SK-N-SH (cell line): ENCODE data around the gene MAP2K7. TPM values are rescaled to one million over a fixed set of nuclear protein-coding genes. Genes with fewer than 3 reads are reported as not detected.

Experiments
- CTCF ChIA-PET: fragments of 300-600, 350-600 bp; formaldehyde crosslinking; extraction: SDS; loops from one replicate; lab custom pipeline; 2021; lab: Yijun Ruan, JAX
- POLR2A ChIA-PET: fragments of 350-600 bp; sonication (Branson Sonifier 250); formaldehyde crosslinking; extraction: SDS; loops from one replicate; lab custom pipeline; 2020; ENCODE audit warnings: antibody characterized with exemption, inconsistent platforms; lab: Yijun Ruan, JAX
- DNase-seq: peaks from one replicate; pipeline ENCODE4 v3.0.0; 2012
- H2AFZ ChIP-seq: fragments of 200-600 bp; sonication (generic); 2 replicates; pipeline ENCODE4 v1.8.1; 2016; ENCODE audit warnings: antibody characterized with exemption, mild to moderate bottlenecking, low read depth
- H3F3A ChIP-seq: fragments of 200-600 bp; sonication (generic); replicated peaks from 2 replicates; pipeline ENCODE3; 2016; ENCODE audit warnings: antibody characterized with exemption, mild to moderate bottlenecking; ENCODE audit not compliant: insufficient read depth
- H3K27ac ChIP-seq, 2 experiments: fragments of 200-500 bp in 1 of 2; fragments of 200-600 bp in 1 of 2; sonication (Bioruptor generic) in 1 of 2; sonication (generic), shearing (Covaris generic) in 1 of 2; 2 replicates each; pipeline versions ENCODE4 v1.5.1 to v1.6.1; 2014 to 2016; ENCODE audit warnings: low read depth in 2 of 2, inconsistent platforms in 1 of 2, low read length in 1 of 2, mild to moderate bottlenecking in 1 of 2, mixed read lengths in 1 of 2
- H3K27me3 ChIP-seq: fragments of 200-600 bp; sonication (generic), shearing (Covaris generic); 2 replicates; pipeline ENCODE4 v1.6.1; 2016; ENCODE audit warnings: mixed run types; ENCODE audit not compliant: insufficient read depth
- H3K36me3 ChIP-seq, 2 experiments: fragments of 200-500 bp in 1 of 2; fragments of 200-600 bp in 1 of 2; sonication (Bioruptor generic) in 1 of 2; sonication (generic) in 1 of 2; replicated peaks in 1 of 2; 2 replicates each; pipeline versions ENCODE3 to v1.5.1; 2014 to 2016; ENCODE audit warnings: low read length in 1 of 2, mild to moderate bottlenecking in 1 of 2; ENCODE audit not compliant: insufficient read depth in 2 of 2, control insufficient read depth in 1 of 2
- H3K4me1 ChIP-seq, 2 experiments: fragments of 200-500 bp in 1 of 2; fragments of 200-600 bp in 1 of 2; sonication (Bioruptor generic) in 1 of 2; sonication (generic), shearing (Covaris generic) in 1 of 2; 2 replicates each; pipeline versions ENCODE4 v1.5.1 to v1.6.1; 2014 to 2016; ENCODE audit warnings: low read depth in 1 of 2, low read length in 1 of 2, mixed run types in 1 of 2; ENCODE audit not compliant: insufficient read depth in 2 of 2, control insufficient read depth in 1 of 2
- H3K4me2 ChIP-seq: fragments of 200-600 bp; sonication (generic), shearing (Covaris generic); 2 replicates; pipeline ENCODE4 v1.6.1; 2017; ENCODE audit warnings: mixed run types
- H3K4me3 ChIP-seq, 2 experiments: fragments of 200-500 bp in 1 of 2; fragments of 200-600 bp in 1 of 2; sonication (Bioruptor generic) in 1 of 2; sonication (generic), shearing (Covaris generic) in 1 of 2; 2 replicates each; pipeline versions ENCODE4 v1.5.1 to v1.8.1; 2014 to 2016; ENCODE audit warnings: low read depth in 2 of 2, inconsistent platforms in 1 of 2, low read length in 1 of 2, mild to moderate bottlenecking in 1 of 2, mixed read lengths in 1 of 2, moderate library complexity in 1 of 2
- H3K79me2 ChIP-seq: fragments of 200-600 bp; sonication (generic); 2 replicates; pipeline ENCODE4 v1.8.1; 2017; ENCODE audit warnings: mild to moderate bottlenecking; ENCODE audit not compliant: insufficient read depth
- H3K9ac ChIP-seq: fragments of 200-600 bp; sonication (generic); 2 replicates; pipeline ENCODE4 v1.6.1; 2017; ENCODE audit warnings: mixed run types
- H3K9me2 ChIP-seq: fragments of 200-600 bp; sonication (generic); 2 replicates; pipeline ENCODE4 v1.6.1; 2017; ENCODE audit warnings: mixed run types
- H3K9me3 ChIP-seq: fragments of 200-600 bp; sonication (generic); 2 replicates; pipeline ENCODE4 v1.6.1; 2017; ENCODE audit warnings: mixed run types, mild to moderate bottlenecking, moderate library complexity
- H4K20me1 ChIP-seq: fragments of 200-600 bp; sonication (generic); 2 replicates; pipeline ENCODE4 v1.6.1; 2017; ENCODE audit warnings: mild to moderate bottlenecking, mixed run types; ENCODE audit not compliant: insufficient read depth
- CHD2 ChIP-seq: fragments of 150-350 bp; IDR thresholded peaks from 2 replicates; pipeline ENCODE4 v1.6.1; 2018; ENCODE audit warnings: low read length; ENCODE audit not compliant: partially characterized antibody
- ELF1 ChIP-seq: IDR thresholded peaks from 2 replicates; pipeline ENCODE4 v1.4.0; 2012
- FOXM1 ChIP-seq: IDR thresholded peaks from 2 replicates; pipeline ENCODE4 v1.4.0; 2012; ENCODE audit warnings: low read depth, mild to moderate bottlenecking
- GATA2 ChIP-seq: sonication (generic); formaldehyde crosslinking; IDR thresholded peaks from 2 replicates; pipeline ENCODE4 v1.5.0; 2020; ENCODE audit warnings: mild to moderate bottlenecking, missing genetic modification reagents
- IRF3 ChIP-seq: fragments of 150-350 bp; IDR thresholded peaks from 2 replicates; pipeline ENCODE4 v1.6.1; 2016; ENCODE audit warnings: mild to moderate bottlenecking, low read depth, low read length
- MEF2A ChIP-seq: IDR thresholded peaks from 2 replicates; pipeline ENCODE4 v1.4.0; 2012; ENCODE audit warnings: low read depth, borderline replicate concordance
- MXI1 ChIP-seq: IDR thresholded peaks from 2 replicates; pipeline ENCODE4 v1.6.1; 2012; ENCODE audit warnings: mild to moderate bottlenecking, low read depth, low read length, improper control_type of control experiment
- NRF1 ChIP-seq: IDR thresholded peaks from 2 replicates; pipeline ENCODE4 v1.6.1; 2012; ENCODE audit warnings: low read depth, mild to moderate bottlenecking, low read length
- POLR2AphosphoS5 ChIP-seq: IDR thresholded peaks from 2 replicates; pipeline ENCODE4 v1.6.1; 2012; ENCODE audit warnings: low read depth, low read length
- RFX5 ChIP-seq: IDR thresholded peaks from 2 replicates; pipeline ENCODE4 v1.6.1; 2012; ENCODE audit warnings: mild to moderate bottlenecking, improper control_type of control experiment, low read length
- SIN3A ChIP-seq: IDR thresholded peaks from 2 replicates; pipeline ENCODE4 v1.6.1; 2012; ENCODE audit warnings: low read depth, mild to moderate bottlenecking, low read length, moderate library complexity, borderline replicate concordance
- SMC3 ChIP-seq: IDR thresholded peaks from 2 replicates; pipeline ENCODE4 v1.6.1; 2012; ENCODE audit warnings: low read depth, low read length, improper control_type of control experiment
- USF2 ChIP-seq: fragments of 150-350 bp; IDR thresholded peaks from 2 replicates; pipeline ENCODE4 v1.6.1; 2017; ENCODE audit warnings: antibody characterized with exemption, low read length, low read depth, borderline replicate concordance
- WGBS: methylation state at CpG from one replicate; pipeline ENCODE4 v1.1.6; 2017; ENCODE audit warnings: low lambda C conversion rate; 5-methylcytosine and 5-hydroxymethylcytosine counted together
- polyA plus RNA-seq, 3 experiments: library from polyadenylated mRNA; depleted of rRNA; stranded (reverse); fragments of >200 nt; gene quantifications; 2 replicates each; pipeline ENCODE4 v1.2.3, GENCODE V29; 2012

The MAP2K7 gene
- polyA plus RNA-seq, 1 of the 3 experiments (the other 2 are of a cell fraction) = 13.0 TPM

- H3K27ac ChIP-seq = no peak overlapping the region
- ChIA-PET CTCF (interaction anchor here (0.8 to 1.7 kb wide), 2 partner anchors 13 to 78 kb away, joined by 3 to 5 read pairs; no protein-coding TSS in a partner anchor), POLR2A (no interaction called here)
- no peaks in the 10 kb centered on the region for H3K79me2 ChIP-seq
- H3K4me2 ChIP-seq = no peak overlapping the region
- H3K9ac ChIP-seq = no peak overlapping the region
- no peaks in the 10 kb centered on the region for H3K27me3 ChIP-seq
- no peaks in the 10 kb centered on the region for H3K36me3 ChIP-seq
- H4K20me1 ChIP-seq = no peaks in the 10 kb centered on the region
- H3F3A ChIP-seq = peaks cover 7% of the 10 kb centered on the region
- 76% methylated on average over 7 of the region's 12 CpGs for WGBS
- H3K9me3 ChIP-seq = no peaks in the 10 kb centered on the region
- no peaks in the 10 kb centered on the region for H3K9me2 ChIP-seq
- H2AFZ ChIP-seq = no peak overlapping the region
- H3K4me1 ChIP-seq = peaks cover 0 to 15% of the 10 kb centered on the region in 2 experiments; a peak in 2 of 4 replicates
- no peak overlapping the region for H3K4me3 ChIP-seq
- no peak for DNase-seq
- TF ChIP-seq CHD2 = no peak
Measured at GRCh38 chr19:7866399-7867091, 37.1 kb upstream of the MAP2K7 start.

GRCh38 chr19:7867092-7867844 lies 36.4 kb upstream of the MAP2K7 start:
- Histone ChIP-seq H3K4me1 (peaks cover 0 to 15% of the 10 kb centered on the region in 2 experiments; a peak in 2 of 4 replicates), H3K9me2 (no peaks in the 10 kb centered on the region), H3K4me3 (no peak overlapping the region), H3K27ac (no peak overlapping the region), H3K9me3 (no peaks in the 10 kb centered on the region), H3K79me2 (no peaks in the 10 kb centered on the region), H3K27me3 (no peaks in the 10 kb centered on the region), H3F3A (peaks cover 14% of the 10 kb centered on the region), H3K36me3 (no peaks in the 10 kb centered on the region), H4K20me1 (no peaks in the 10 kb centered on the region), H2AFZ (no peak overlapping the region), H3K9ac (no peak overlapping the region), H3K4me2 (no peak overlapping the region)
- TF ChIP-seq RFX5 = no peak
- no peak for TF ChIP-seq NRF1
- TF ChIP-seq MXI1 = no peak
- no peak for TF ChIP-seq MEF2A
- TF ChIP-seq ELF1 = no peak
- no peak for TF ChIP-seq GATA2 (CRISPR knock-in tag)
- TF ChIP-seq SIN3A = no peak
- no peak for TF ChIP-seq USF2
- TF ChIP-seq POLR2AphosphoS5 = no peak
- TF ChIP-seq FOXM1 = no peak
- TF ChIP-seq IRF3 = no peak
- no peak for TF ChIP-seq SMC3
- no peak for DNase-seq
- 88% methylated on average over 9 of the region's 9 CpGs for WGBS
- POLR2A ChIA-PET = interaction anchor here (0.6 kb wide), 1 partner anchor 19 kb away, joined by 3 read pairs; no protein-coding TSS in a partner anchor
- CTCF ChIA-PET = no interaction called here
